Measurements from ENCODE around the gene FGF14. TPM values are rescaled to one million over a fixed set of nuclear protein-coding genes. Genes with fewer than 3 reads are reported as not detected.

Gene FGF14
- total RNA-seq, 2 experiments from 2014 or later = not detected

DNA sequence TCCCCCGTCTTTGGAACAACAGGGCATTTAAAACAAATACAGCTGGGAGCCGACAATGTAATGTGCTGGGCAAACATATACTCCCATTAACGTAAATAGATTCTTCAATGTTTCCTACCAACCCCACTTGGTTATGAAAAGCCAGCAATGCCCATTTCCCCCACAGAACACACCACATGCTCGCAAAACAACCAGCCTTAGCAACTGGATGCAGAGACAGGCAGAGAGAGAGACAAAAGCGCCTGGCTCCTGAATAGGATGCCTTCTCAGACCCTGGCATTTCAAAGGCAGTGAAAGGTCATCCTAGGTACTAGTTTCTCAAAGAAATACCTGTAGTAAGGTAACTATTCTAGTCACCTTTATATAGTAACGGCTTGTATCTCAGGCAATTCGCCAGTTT, 486.5 kb downstream of the FGF14 start:
- H3K4me3 ChIP-seq (ENCODE audit: low read depth, low read length, poor library complexity, severe bottlenecking) = no peak overlapping the region
- no TSS peak for BruUV-seq (replicated peaks)
- ChIA-PET POLR2A (no interaction called here), CTCF (ENCODE audit: unreplicated experiment) (no interaction called here)
- no peaks in the 10 kb centered on the region for H3K79me2 ChIP-seq (ENCODE audit: insufficient read depth, low read depth, low read length)
- H3K27ac ChIP-seq (ENCODE audit: low read depth, low read length, poor library complexity, severe bottlenecking) = no peak overlapping the region
- H3K9me2 ChIP-seq (ENCODE audit: insufficient read depth, low read length) = no peaks in the 10 kb centered on the region
- no peaks in the 10 kb centered on the region for H3K9me3 ChIP-seq (ENCODE audit: low read length)
- intact Hi-C loops (cut with micrococcal nuclease; ENCODE audit: unreplicated experiment) = no loop called here
- DNase-seq (ENCODE audit: low spot score) = no peak
- H3K36me3 ChIP-seq (ENCODE audit: insufficient read depth, low read length) = no peaks in the 10 kb centered on the region
- H3K4me1 ChIP-seq (ENCODE audit: insufficient read depth, low read length, poor library complexity, severe bottlenecking) = no peaks in the 10 kb centered on the region
- no peaks in the 10 kb centered on the region for H4K20me1 ChIP-seq (ENCODE audit: insufficient read depth, low read length)
- no peak for TF ChIP-seq EZH2phosphoT487 (IDR thresholded peaks at IDR 0.05; ENCODE audit: borderline replicate concordance, low read depth, low read length)
- TF ChIP-seq, protein P1, sequence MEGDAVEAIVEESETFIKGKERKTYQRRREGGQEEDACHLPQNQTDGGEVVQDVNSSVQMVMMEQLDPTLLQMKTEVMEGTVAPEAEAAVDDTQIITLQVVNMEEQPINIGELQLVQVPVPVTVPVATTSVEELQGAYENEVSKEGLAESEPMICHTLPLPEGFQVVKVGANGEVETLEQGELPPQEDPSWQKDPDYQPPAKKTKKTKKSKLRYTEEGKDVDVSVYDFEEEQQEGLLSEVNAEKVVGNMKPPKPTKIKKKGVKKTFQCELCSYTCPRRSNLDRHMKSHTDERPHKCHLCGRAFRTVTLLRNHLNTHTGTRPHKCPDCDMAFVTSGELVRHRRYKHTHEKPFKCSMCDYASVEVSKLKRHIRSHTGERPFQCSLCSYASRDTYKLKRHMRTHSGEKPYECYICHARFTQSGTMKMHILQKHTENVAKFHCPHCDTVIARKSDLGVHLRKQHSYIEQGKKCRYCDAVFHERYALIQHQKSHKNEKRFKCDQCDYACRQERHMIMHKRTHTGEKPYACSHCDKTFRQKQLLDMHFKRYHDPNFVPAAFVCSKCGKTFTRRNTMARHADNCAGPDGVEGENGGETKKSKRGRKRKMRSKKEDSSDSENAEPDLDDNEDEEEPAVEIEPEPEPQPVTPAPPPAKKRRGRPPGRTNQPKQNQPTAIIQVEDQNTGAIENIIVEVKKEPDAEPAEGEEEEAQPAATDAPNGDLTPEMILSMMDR (conservative IDR thresholded peaks at IDR 0.05; ENCODE audit: low read length) = no peak
- H3K4me2 ChIP-seq (ENCODE audit: low read length) = no peak overlapping the region
- no peak overlapping the region for H2AFZ ChIP-seq (ENCODE audit: low read length)

DNA sequence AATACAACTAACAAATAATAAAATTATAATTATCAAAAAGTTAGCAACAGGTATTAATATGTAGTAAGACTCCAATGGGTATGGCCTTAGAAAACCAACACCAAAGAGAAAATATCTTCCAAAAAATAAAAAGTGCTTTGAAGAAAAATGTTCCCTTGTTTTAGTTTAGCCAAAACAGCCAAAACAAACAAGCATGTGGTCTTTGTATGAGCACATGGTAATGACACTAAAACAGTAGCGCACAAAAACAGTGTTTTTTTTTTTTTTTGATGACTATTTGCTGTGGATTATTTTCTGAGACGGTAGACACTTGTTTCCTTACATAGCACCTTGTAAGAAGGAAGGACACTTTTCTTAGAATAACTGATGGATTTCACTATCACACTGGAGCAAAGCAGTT, 490.1 kb downstream of the FGF14 start:
- TF ChIP-seq, protein P1 (conservative IDR thresholded peaks at IDR 0.05; ENCODE audit: low read length) = no peak
- no peak for TF ChIP-seq EZH2phosphoT487 (IDR thresholded peaks at IDR 0.05; ENCODE audit: borderline replicate concordance, low read depth, low read length)
- no peak overlapping the region for H3K4me2 ChIP-seq (ENCODE audit: low read length)
- H2AFZ ChIP-seq (ENCODE audit: low read length) = no peak overlapping the region
- ChIA-PET POLR2A (interaction anchor here (0.7 kb wide), 1 partner anchor 13 kb away, joined by 3 read pairs; no protein-coding TSS in a partner anchor), CTCF (ENCODE audit: unreplicated experiment) (no interaction called here)
- intact Hi-C loops (cut with micrococcal nuclease; ENCODE audit: unreplicated experiment) = no loop called here
- DNase-seq (ENCODE audit: low spot score) = no peak
- no TSS peak for BruUV-seq (replicated peaks)
- H3K4me1 ChIP-seq (ENCODE audit: insufficient read depth, low read length, poor library complexity, severe bottlenecking) = no peaks in the 10 kb centered on the region
- H3K36me3 ChIP-seq (ENCODE audit: insufficient read depth, low read length) = no peaks in the 10 kb centered on the region
- H3K9me3 ChIP-seq (ENCODE audit: low read length) = no peaks in the 10 kb centered on the region
- H4K20me1 ChIP-seq (ENCODE audit: insufficient read depth, low read length) = no peaks in the 10 kb centered on the region
- no peaks in the 10 kb centered on the region for H3K9me2 ChIP-seq (ENCODE audit: insufficient read depth, low read length)
- H3K4me3 ChIP-seq (ENCODE audit: low read depth, low read length, poor library complexity, severe bottlenecking) = no peak overlapping the region
- no peak overlapping the region for H3K27ac ChIP-seq (ENCODE audit: low read depth, low read length, poor library complexity, severe bottlenecking)
- H3K79me2 ChIP-seq (ENCODE audit: insufficient read depth, low read depth, low read length) = no peaks in the 10 kb centered on the region

DNA sequence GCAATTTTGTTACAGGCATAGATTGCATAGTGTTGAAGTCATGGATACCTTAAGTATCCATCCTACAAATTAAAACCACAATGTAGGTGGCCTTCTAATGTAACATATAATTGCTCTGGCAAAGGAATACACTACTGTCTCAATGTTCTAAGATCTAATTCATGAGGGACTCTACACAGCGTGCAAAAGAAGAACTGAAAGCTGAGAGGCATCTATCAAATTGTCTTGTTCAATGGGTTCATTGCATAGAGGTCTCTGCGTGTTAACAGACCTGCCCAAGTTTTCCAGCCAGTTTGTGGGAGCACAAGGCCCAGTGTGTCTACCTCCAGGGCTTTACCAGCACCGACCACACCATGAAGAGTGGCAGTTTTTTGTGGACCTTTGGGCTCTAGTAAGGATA, 498.0 kb downstream of the FGF14 start:
- Histone ChIP-seq H3K79me2 (ENCODE audit: insufficient read depth, low read depth, low read length) (no peaks in the 10 kb centered on the region), H3K9me3 (ENCODE audit: low read length) (no peaks in the 10 kb centered on the region), H3K4me1 (ENCODE audit: insufficient read depth, low read length, poor library complexity, severe bottlenecking) (no peaks in the 10 kb centered on the region), H4K20me1 (ENCODE audit: insufficient read depth, low read length) (no peaks in the 10 kb centered on the region), H3K4me3 (ENCODE audit: low read depth, low read length, poor library complexity, severe bottlenecking) (no peak overlapping the region), H3K27ac (ENCODE audit: low read depth, low read length, poor library complexity, severe bottlenecking) (no peak overlapping the region), H2AFZ (ENCODE audit: low read length) (no peak overlapping the region), H3K36me3 (ENCODE audit: insufficient read depth, low read length) (no peaks in the 10 kb centered on the region), H3K4me2 (ENCODE audit: low read length) (no peak overlapping the region), H3K9me2 (ENCODE audit: insufficient read depth, low read length) (no peaks in the 10 kb centered on the region)
- no peak for DNase-seq (ENCODE audit: low spot score)
- ChIA-PET POLR2A (no interaction called here), CTCF (ENCODE audit: unreplicated experiment) (no interaction called here)
- TF ChIP-seq, protein P1 (conservative IDR thresholded peaks at IDR 0.05; ENCODE audit: low read length) = no peak
- TF ChIP-seq EZH2phosphoT487 (IDR thresholded peaks at IDR 0.05; ENCODE audit: borderline replicate concordance, low read depth, low read length) = no peak
- intact Hi-C loops (cut with micrococcal nuclease; ENCODE audit: unreplicated experiment) = no loop called here
- BruUV-seq (replicated peaks) = no TSS peak
